ENCODE measurements around the gene ROBO1. TPM values are rescaled to one million over a fixed set of nuclear protein-coding genes. Genes with fewer than 3 reads are reported as not detected.

ROBO1 gene
- total RNA-seq, 2 experiments from 2014 or later: 0.36 to 0.69 TPM

- no peak overlapping the region for H3K4me3 ChIP-seq (ENCODE audit: low read length)
- intact Hi-C loops (cut with DNase I, micrococcal nuclease): no loop called here
- no peak overlapping the region for H3K4me3 Mint-ChIP-seq
- H3K27me3 Mint-ChIP-seq: no peaks in the 10 kb centered on the region
- ATAC-seq (ENCODE audit: poor library complexity): no peak
- peaks cover 0 to 4% of the 10 kb centered on the region in 2 experiments for H3K9me3 ChIP-seq (ENCODE audit: control insufficient read depth in 1 of 2, insufficient read depth in 1 of 2, low read length in 2 of 2)
- no peaks in the 10 kb centered on the region for H3K4me1 Mint-ChIP-seq (ENCODE audit: low read depth)
- ChIA-PET CTCF (no interaction called here), POLR2A (no interaction called here)
- no peaks in the 10 kb centered on the region for H3K36me3 ChIP-seq (ENCODE audit: insufficient read depth, low read length)
- TF ChIP-seq CTCF (IDR thresholded peaks at IDR 0.05): no peak
- no peaks in the 10 kb centered on the region for H3K27me3 ChIP-seq (ENCODE audit: control insufficient read depth in 1 of 2, insufficient read depth in 2 of 2, low read length in 2 of 2)
- no peak overlapping the region for H3K27ac Mint-ChIP-seq
- no peaks in the 10 kb centered on the region for H3K36me3 Mint-ChIP-seq (ENCODE audit: low read depth)
- DNase-seq: no peak
- H3K9me3 Mint-ChIP-seq: no peaks in the 10 kb centered on the region
- no peaks in the 10 kb centered on the region for H3K4me1 ChIP-seq (ENCODE audit: insufficient read depth, low read length)
- no peak overlapping the region for H3K27ac ChIP-seq (ENCODE audit: low read depth in 1 of 2, low read length in 2 of 2)
These were observed 935.0 kb downstream of the ROBO1 start for GRCh38 chr3:78832785-78833204.

GRCh38 chr3:78831446-78831972 lies 936.3 kb downstream of the ROBO1 start:
- Histone ChIP-seq H3K27me3 (ENCODE audit: control insufficient read depth in 1 of 2, insufficient read depth in 2 of 2, low read length in 2 of 2) (no peaks in the 10 kb centered on the region), H3K36me3 (ENCODE audit: insufficient read depth, low read length) (no peaks in the 10 kb centered on the region), H3K4me3 (ENCODE audit: low read length) (no peak overlapping the region), H3K9me3 (ENCODE audit: control insufficient read depth in 1 of 2, insufficient read depth in 1 of 2, low read length in 2 of 2) (peaks cover 0 to 4% of the 10 kb centered on the region in 2 experiments), H3K4me1 (ENCODE audit: insufficient read depth, low read length) (no peaks in the 10 kb centered on the region), H3K27ac (ENCODE audit: low read depth in 1 of 2, low read length in 2 of 2) (no peak overlapping the region)
- intact Hi-C loops (cut with DNase I, micrococcal nuclease): no loop called here
- Mint-ChIP-seq H3K36me3 (ENCODE audit: low read depth) (no peaks in the 10 kb centered on the region), H3K4me1 (ENCODE audit: low read depth) (no peaks in the 10 kb centered on the region), H3K9me3 (no peaks in the 10 kb centered on the region), H3K27ac (no peak overlapping the region), H3K4me3 (no peak overlapping the region), H3K27me3 (no peaks in the 10 kb centered on the region)
- ATAC-seq (ENCODE audit: poor library complexity): no peak
- ChIA-PET POLR2A (no interaction called here), CTCF (no interaction called here)
- DNase-seq: no peak
- TF ChIP-seq CTCF (IDR thresholded peaks at IDR 0.05): no peak

GRCh38 chr3:78830470-78830869 lies 937.3 kb downstream of the ROBO1 start:
- Mint-ChIP-seq H3K27ac (no peak overlapping the region), H3K4me3 (no peak overlapping the region), H3K27me3 (no peaks in the 10 kb centered on the region), H3K9me3 (peaks cover 3% of the 10 kb centered on the region), H3K36me3 (ENCODE audit: low read depth) (no peaks in the 10 kb centered on the region), H3K4me1 (ENCODE audit: low read depth) (no peaks in the 10 kb centered on the region)
- TF ChIP-seq CTCF (IDR thresholded peaks at IDR 0.05): no peak
- no peaks in the 10 kb centered on the region for H3K27me3 ChIP-seq (ENCODE audit: control insufficient read depth in 1 of 2, insufficient read depth in 2 of 2, low read length in 2 of 2)
- ATAC-seq (ENCODE audit: poor library complexity) (no peak), DNase-seq (no peak)
- no peak overlapping the region for H3K27ac ChIP-seq (ENCODE audit: low read depth in 1 of 2, low read length in 2 of 2)
- ChIA-PET POLR2A (no interaction called here), CTCF (no interaction called here)
- H3K36me3 ChIP-seq (ENCODE audit: insufficient read depth, low read length): no peaks in the 10 kb centered on the region
- H3K4me3 ChIP-seq (ENCODE audit: low read length): no peak overlapping the region
- intact Hi-C loops (cut with DNase I, micrococcal nuclease): no loop called here
- no peaks in the 10 kb centered on the region for H3K9me3 ChIP-seq (ENCODE audit: control insufficient read depth in 1 of 2, insufficient read depth in 1 of 2, low read length in 2 of 2)
- no peaks in the 10 kb centered on the region for H3K4me1 ChIP-seq (ENCODE audit: insufficient read depth, low read length)

Measured in CD4-positive, alpha-beta T cell (primary cell).